Erythroblast (primary cell): ENCODE data around the gene LIPG.

Experiments
- DNase-seq, 2 experiments: peaks; one replicate each; lab custom pipeline; 2025; lab: John Stamatoyannopoulos, UW
- GATA1 ChIP-seq: IDR thresholded peaks from 2 replicates; pipeline ENCODE4 v1.6.1; 2011; ENCODE audit warnings: low read depth, mild to moderate bottlenecking, control low read depth, low read length, moderate library complexity
- POLR2A ChIP-seq: IDR thresholded peaks from 2 replicates; pipeline ENCODE4 v1.6.1; 2011; ENCODE audit warnings: mild to moderate bottlenecking, low read length

The LIPG gene

DNA sequence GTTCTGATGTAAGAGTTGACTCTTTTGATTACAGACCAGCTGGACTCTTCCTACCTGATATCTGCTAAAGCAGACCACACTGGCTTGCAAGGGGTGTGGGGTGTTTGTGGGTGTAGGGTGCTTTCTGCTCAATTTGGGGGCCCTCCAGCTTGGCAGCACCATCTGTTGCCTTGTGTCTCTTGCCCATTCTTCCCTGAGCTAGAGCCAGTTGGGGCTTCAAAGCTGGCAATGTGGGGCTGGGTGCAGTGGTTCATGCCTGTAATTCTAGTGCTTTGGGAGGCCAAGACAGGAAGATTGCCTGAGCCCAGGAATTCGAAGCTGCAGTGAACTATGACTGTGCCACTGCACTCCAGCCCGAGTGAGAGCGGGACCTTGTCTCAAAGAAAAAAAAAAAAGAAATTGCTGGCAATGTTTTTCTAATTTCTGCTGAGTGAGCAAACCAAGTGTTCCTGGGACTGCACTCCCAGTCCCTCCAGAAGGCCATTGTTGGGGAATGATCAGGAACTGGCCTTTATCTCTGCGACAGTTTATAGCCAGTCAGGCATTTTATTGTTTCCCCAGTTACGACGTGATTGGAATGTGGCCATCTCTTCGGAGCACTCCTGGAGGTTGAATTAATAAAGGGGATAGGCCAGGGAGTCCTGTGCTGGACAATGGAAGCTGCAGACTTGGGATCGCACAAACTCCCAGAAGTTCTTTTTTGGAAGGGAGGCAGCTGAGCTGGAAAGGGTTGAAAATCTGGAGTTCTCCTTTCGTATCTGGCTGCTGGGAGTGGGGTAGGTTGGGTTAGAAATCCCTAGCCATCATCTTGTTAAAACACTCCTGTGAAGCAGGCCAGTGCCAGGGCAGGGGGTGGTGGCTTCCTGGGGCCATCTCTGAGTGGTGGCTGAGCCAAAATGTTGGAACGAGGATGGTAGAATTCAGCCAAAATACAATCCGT is 57.2 kb downstream of the LIPG start:
- TF ChIP-seq POLR2A: no peak
- no peak for TF ChIP-seq GATA1
- no peak for DNase-seq

DNA sequence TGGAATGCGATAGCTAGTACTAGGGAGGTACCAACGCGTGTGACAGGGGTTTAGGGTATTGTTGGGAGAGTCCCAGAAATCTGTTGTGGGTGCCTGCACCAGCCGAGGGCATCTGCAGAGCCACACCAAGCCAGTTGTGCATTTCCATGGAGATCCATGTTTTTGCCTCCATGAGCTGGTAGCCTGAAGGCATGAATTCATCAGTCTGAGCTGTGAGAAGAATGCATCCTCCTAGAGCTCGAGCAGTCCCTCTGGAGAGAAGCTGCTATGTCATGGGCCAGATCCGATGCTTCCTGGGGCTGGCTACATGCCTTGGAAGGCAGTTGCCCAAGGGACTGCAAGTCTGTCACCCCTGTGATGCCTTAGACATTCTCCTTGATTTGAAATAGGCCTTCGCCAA is 57.9 kb downstream of the LIPG start:
- DNase-seq: no peak
- TF ChIP-seq POLR2A (no peak), GATA1 (no peak)

DNA sequence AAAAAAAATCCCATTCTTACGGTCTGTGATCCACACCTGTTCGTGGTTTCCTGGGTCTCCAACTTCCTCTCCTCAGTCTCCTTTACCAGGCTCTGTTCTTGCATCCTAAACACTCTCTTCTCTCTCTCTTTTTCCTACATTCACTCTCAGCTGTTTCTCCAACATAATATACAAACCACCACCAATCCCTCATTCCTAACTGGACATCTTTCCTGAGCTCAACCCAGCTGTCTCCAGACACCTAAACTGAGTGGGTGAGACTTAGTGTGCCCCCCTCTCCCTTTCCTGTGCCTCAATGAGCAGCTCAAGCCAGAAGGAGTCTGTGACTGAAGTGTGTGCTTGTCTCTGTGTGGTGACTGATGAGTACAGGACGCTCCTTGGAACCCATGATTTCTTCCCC is 59.4 kb downstream of the LIPG start:
- TF ChIP-seq POLR2A (no peak), GATA1 (no peak)
- DNase-seq: no peak

DNA sequence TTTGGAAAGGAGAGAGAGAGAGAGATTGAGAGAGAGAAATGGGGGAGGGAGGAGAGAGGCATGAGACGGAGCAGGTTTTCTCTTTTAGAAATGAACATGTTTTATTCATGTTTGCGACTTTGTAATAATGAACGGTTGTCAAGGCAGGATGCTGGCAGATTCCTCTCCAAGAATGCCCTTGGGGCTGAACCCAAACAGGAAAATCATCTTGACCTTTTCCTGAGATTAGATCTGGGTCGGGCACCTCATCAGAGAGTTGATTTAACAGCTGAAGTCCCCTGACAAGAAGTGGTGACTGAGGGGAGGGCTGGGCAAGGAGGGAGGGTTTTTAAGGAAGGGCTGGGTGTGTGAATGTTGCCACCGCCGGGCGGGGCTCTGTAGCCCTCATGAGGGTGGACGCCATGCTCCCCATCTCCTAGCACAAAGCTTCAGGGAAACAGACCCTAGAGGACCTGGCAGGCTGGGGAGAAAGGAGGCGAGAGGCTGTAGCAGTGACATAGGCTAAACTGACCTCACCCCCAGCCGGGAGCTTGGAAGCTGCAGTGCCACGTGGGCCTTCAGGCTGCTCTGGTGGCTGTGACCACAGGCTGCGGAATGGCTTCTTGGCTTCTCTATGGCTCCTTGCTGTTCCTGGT is 60.0 kb downstream of the LIPG start:
- TF ChIP-seq GATA1 (no peak), POLR2A (no peak)
- no peak for DNase-seq

DNA sequence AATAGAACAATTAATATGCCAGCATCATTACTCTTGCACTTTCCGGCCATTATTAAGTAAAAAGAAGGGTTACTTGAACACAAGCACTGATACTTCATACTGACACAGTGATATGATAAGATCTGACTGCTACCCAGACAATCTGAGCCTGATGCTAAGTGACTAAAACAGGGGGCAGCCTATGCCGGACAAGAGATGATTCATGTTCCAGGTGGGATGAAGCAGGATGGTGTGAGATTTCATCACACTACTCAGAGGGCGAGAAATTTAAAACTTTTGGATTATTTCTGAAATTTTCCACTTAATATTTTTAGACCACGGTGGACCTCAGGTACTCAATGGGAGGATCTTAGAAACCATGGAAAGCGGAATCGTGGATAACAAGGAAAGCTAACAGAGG is 61.7 kb downstream of the LIPG start:
- TF ChIP-seq POLR2A: no peak
- TF ChIP-seq GATA1: no peak
- no peak for DNase-seq

DNA sequence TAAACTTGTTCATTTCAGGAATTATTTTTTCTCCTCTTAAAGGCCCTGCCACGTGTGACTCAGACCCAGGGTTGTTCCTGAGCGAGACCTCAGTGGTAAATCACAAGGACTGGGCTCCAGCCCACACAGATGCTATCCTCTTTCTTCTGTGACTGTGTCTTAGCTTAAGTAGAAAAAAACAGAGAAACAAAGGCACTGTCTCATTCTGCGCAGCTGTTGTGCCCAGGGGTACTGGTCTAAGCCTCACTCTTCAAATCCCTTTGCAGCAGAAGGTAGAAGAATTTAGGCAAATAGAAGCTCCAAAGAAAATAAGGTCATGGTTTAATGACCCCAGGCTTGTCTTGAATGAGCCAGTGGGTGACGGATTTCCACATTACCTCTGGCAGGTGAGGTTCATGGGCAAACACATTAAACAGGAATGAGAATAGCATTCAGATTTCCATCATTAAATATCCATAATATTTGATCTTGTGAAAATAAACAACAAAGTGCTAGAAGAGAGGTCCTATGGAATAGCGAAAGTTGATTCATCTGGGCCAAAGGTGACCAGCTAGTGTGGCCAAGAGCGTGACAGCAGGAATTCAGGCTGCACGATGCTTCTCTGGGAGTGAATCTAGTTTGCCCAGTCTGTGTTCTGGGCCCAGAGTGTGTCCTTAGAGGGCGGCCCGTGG is 63.3 kb downstream of the LIPG start:
- TF ChIP-seq POLR2A: no peak
- no peak for TF ChIP-seq GATA1
- no peak for DNase-seq

DNA sequence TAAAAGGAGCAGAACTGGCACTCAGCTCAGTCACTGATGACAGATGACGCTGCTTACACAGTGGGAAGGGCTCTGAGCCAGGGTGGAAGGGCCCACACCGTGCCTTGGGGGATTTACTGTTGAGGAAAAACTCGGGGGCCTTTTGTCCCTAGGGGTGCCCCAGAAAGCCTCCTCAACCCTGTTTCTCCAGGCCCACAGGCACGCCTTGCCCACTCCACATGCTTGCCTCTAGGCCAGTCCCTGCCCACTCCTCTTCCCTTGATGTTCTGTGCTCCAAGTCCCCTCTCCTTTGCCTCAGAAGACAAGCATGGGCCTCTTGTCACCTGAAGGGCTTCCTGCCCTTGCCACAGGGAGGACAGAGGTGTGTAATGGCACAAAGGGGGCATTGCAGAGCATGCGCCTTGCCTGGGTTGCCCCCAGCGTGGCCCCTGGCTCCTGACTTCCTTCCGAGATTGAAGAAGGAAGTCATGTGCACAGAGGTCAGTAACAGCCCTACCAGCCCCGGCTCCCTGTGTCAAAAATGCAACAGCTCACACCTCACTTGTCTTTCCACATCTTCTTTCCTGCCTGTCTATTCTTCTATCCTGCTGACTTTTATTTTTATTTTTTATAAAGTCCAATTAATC is 65.1 kb downstream of the LIPG start:
- TF ChIP-seq POLR2A: no peak
- TF ChIP-seq GATA1: no peak
- DNase-seq: no peak

DNA sequence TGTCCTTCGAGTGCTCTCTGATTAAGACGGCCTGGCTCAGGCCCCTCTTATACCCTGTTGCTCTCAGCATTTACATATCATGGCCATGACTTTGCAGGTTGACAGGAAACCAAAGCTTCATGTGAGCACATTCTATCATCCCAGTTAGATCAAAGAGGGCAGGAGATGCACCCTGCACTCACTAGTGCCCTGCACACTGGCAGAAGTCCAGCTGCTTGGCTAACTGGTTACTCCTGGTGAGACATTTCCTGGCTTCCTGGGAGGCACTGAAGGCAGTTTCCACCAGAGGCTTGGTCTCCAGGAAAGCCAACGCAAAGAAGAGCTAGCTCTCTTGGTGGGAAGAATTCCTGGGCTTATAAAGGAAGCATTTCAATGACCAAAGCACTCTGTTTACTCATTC is 66.3 kb downstream of the LIPG start:
- DNase-seq: no peak
- no peak for TF ChIP-seq GATA1
- TF ChIP-seq POLR2A: no peak

DNA sequence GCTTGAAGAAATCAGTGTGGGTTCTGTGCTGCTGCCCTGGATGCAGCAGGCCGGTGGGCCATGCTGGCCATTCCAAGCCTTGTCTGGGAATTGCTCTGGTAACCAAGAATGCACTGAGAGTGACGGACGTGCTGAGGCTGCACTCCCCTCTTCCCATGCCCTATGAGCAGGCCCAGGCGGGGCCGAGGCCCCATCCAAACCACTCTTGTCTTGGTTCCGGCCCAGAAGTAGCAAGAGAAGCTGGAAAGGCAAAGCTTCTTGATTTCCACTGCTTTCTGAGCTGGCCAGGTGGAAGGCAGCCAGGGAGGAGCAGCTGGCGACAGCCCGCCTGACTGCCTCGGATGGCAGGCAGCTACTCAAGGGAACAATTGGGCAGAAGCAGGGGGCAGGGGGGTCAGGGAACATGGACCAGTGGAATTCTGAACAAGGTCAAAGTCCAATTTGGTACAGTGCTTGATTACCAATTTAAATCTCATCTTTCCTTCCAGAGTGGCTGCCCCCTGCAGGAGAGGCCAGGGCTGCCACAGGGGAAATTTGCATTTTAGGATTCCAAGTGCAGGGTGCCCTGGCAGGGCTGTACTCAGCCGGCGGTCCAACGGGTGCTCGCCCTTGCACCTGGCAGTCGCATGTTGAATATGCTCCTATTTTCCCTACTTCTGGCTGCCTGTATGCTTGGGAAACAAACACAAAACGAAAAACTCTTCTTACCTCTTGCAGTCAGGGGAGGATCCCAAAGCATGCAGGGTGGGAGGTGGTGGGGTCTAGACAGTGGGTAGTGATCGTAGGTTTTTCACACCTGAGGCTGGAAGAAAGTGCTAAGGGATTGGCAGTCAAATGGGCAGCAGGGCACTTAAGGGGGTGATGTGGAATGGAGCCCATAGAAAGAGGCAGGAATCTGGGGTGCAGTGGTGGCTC is 67.3 kb downstream of the LIPG start:
- no peak for DNase-seq
- TF ChIP-seq POLR2A (no peak), GATA1 (no peak)

DNA sequence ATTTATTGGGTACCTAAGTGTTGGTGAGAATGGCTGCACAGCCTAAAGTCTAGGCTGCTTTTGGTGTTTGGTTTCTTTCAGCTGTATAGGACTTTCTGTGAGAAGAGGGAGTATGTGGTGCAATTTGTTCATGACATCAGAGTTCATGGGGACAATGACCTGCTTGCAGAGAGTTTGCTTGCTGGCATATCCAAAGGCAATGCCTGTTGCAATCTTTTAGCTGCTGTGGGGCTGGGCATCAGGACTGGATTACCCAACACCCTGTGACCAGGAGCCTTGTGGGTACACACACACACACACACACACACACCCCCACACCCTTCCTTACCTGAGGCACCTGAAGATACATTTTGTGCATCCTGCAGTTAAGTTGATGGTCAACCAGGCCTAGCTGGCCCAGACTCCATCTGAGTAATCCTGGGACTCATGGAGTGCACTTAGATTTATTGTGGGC is 68.4 kb downstream of the LIPG start:
- DNase-seq: no peak
- TF ChIP-seq GATA1 (no peak), POLR2A (no peak)

DNA sequence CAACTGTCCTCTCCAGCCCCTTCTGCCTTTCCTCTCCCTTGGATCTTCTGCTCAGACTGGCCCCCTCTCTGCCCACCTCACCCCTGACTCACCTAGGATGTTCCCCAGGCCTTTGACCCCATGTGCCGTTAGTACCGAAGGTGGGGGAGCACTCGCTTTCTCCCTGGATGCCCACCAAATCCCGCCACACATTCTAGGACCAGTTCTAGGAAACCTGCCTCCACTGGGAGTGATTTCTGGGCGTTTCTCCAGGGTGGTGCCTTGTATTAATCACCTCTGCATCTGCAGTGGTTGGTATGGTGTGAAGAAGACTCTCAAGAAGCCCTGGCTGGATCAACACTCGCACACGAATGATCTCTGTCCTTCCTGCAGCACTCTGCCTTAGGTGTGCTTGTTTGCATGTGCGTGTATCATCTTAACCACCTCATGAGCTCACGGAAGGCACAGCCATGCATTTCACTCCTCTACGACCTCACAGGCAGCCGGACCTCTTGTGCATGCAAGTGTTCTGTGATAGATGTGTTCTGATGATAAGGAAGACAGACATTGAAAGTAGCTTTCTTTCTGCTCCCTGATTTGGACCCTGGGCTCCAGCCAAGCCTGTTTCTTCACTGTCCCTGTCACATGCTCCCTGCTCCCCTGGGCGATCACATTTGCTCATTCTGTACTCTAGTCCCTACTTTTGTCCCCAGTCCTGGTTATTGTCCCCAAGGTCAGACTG is 69.4 kb downstream of the LIPG start:
- TF ChIP-seq GATA1 (no peak), POLR2A (no peak)

DNA sequence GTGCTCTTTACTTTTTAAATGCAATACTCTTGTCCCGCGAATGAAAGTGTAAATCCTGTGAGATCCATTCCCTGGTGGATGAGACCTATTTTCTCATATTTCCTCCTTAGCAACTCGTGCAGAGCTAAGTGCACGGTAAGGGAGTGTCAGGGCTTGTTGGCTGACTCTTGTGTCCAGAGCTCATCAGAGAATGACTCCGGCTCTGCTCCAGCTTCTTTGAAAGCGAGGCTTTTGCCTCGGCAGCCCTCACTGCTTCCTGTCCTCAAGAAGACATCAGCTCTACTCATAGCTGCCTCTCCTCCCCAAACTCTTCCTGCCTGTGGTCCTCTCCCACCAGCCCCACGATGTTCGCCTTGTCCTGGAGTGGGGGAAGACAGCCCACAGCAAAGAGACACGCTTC is 70.7 kb downstream of the LIPG start:
- no peak for TF ChIP-seq GATA1
- TF ChIP-seq POLR2A: no peak
- DNase-seq: no peak

More for the DNA sequence above, 69.4 kb downstream of the LIPG start:
- no peak for DNase-seq
